Coronary artery (tissue), 2 donors: ENCODE results near the gene WIZ.

ENCODE experiments used
- DNase-seq: peaks from one replicate; pipeline ENCODE4 v3.0.0-alpha.2; 2017; ENCODE audit warnings: low spot score
- H3K27ac ChIP-seq, 2 donors: fragments of 200-600 bp; sonication (generic); one replicate each; pipeline ENCODE4 v1.5.1; 2016 to 2019
- H3K4me3 ChIP-seq: fragments of 200-600 bp; sonication (generic); 2 replicates; pipeline ENCODE4 v1.5.1; 2016; ENCODE audit warnings: mild to moderate bottlenecking, moderate library complexity
- TF ChIP-seq, protein P1 (sequence below): fragments of 200-600 bp; sonication (generic); IDR thresholded peaks from one replicate; pipeline ENCODE4 v1.5.1; 2019; ENCODE audit warnings: antibody characterized with exemption

The WIZ gene

DNA sequence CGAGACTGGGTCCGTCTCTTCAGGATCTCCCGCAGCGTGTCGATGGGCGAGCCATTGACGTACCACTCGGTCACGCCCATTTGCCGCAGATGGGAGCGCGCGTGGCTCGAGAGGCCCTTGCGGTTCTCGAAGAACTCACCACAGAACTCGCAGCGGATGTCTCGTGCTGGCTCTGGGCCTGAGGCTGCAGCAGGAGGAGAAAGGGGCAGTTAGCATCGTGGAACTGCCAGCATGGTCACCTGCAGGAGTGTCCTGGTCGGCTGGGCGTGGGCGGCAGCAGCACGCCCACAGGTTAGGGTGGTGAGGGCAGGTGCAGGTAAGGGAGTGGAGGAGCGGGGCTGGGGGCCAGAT lies 22.4 kb downstream of the WIZ start:
- Histone ChIP-seq H3K4me3 (no peak overlapping the region), H3K27ac (no peak overlapping the region)
- DNase-seq: no peak
- TF ChIP-seq, protein P1, sequence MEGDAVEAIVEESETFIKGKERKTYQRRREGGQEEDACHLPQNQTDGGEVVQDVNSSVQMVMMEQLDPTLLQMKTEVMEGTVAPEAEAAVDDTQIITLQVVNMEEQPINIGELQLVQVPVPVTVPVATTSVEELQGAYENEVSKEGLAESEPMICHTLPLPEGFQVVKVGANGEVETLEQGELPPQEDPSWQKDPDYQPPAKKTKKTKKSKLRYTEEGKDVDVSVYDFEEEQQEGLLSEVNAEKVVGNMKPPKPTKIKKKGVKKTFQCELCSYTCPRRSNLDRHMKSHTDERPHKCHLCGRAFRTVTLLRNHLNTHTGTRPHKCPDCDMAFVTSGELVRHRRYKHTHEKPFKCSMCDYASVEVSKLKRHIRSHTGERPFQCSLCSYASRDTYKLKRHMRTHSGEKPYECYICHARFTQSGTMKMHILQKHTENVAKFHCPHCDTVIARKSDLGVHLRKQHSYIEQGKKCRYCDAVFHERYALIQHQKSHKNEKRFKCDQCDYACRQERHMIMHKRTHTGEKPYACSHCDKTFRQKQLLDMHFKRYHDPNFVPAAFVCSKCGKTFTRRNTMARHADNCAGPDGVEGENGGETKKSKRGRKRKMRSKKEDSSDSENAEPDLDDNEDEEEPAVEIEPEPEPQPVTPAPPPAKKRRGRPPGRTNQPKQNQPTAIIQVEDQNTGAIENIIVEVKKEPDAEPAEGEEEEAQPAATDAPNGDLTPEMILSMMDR: no peak

DNA sequence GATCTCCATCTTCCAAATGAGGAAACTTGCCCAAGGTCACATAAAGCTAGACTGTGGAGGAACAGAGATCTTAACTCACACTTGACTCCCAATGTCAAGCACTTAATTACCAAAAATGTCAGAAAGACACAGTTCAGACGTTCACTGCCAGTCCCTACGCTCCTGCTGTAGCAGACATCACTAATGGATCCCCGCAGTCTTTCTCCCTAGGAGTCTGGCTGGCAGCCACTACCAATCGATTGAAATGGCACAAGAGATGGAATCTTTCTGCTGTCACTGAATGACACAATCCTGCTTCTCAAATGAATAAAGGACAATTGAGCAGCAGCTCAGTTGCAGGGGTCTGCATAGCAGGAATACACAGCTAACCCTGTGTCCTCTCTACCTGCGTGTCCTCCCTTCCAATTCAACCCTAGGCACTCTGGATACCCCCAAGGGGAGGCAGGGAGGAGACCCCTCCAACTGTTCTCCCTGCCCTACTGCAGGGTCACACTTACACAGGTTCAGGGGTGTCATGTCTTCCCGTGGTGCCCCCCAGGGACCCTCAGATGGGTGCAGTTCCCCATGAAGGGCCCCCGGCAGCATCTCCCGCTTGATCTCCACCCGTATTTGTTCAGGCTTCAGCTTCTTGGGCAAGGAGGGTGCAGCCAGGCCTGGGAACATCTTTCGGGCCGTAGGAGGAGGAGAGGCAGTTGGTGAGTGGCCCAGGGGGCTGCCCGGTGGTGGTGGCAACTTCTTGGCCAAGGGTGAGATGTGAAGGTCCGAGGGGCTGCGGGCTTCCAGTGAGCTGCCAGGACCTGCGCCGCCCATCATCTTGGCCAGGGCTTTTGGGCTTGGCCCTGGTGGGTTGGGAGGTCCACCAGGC lies 23.0 kb downstream of the WIZ start:
- H3K27ac ChIP-seq: no peak overlapping the region
- H3K4me3 ChIP-seq: no peak overlapping the region
- DNase-seq: no peak
- TF ChIP-seq, protein P1: no peak

DNA sequence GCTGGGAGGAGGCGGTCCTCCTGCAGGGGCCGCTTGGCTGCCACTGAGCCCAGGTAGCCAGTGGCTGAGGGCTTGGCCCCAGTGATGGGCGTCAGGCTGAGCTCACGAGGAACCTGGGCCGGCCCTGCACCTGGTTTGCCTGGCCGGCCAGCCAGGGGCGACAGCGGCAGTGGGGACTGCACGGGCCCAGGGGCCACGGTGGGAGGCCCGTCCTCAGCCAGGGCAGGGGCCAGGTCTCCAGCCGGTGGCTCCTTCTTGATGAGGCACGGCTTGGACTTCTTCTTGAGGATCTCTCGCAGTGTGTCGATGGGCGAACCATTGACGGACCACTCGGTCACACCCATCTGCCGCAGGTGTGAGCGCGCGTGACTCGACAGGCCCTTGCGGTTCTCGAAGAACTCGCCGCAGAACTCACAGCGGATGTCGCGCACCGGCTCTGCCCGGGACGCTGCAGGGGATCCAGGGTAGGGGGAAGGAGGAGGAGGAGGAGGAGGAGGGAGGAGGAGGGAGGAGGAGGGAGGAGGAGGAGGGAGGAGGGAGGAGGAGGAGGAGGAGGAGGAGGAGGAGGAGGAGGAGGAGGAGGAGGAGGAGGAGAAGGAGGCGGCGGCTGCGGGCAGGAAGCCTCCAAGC lies 24.3 kb downstream of the WIZ start:
- no peak for DNase-seq
- TF ChIP-seq, protein P1: no peak
- Histone ChIP-seq H3K4me3 (no peak overlapping the region), H3K27ac (no peak overlapping the region)

DNA sequence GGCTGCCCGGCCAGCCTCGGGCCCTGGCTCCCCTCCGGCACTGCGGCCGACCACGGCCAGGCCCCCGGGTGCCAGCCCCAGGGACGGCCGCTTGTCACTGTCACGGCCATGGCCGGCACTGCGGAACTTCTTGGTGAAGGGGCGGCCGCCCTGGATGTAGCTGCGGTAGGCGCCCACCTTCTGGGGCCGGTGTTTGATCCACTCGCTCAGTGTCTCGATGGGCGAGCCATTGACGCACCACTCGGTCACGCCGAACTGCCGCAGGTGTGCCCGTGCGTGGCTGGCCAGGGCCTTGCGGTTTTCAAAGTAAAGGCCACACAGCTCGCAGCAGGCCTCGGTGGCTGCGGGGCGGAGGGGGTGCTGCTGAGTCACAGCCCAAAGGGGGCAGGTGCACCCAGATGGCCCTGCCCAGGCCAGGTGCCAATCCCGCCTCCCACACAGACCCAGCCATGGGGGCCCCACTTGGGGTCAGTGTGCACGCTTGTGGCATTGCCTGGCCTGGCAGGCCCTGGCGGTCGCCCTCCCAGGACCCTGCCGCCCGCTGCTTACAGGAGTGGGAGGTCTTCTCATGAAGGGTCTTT lies 25.0 kb downstream of the WIZ start:
- H3K4me3 ChIP-seq: no peak overlapping the region
- TF ChIP-seq, protein P1: no peak
- no peak overlapping the region for H3K27ac ChIP-seq
- no peak for DNase-seq

DNA sequence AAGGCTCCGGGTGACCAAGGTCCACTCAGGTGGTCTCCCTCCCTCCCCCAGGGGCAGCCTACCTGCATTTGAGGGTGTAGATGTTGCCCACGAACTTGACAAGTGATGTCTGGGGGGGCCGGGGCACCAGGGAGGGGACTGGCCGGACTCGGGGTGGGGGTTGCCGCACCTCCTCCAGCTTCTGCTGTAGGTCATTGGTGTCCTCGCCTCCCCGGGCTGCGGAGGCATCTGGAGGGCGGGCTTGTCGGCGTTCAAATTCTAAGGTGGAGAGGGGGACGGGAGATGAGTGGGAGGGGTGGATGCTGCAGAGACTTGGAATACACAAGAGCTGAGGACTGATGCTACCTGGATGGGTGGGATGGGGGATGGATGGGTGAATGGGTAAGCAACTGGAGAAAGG lies 25.6 kb downstream of the WIZ start:
- Histone ChIP-seq H3K4me3 (no peak overlapping the region), H3K27ac (no peak overlapping the region)
- TF ChIP-seq, protein P1: no peak
- no peak for DNase-seq

DNA sequence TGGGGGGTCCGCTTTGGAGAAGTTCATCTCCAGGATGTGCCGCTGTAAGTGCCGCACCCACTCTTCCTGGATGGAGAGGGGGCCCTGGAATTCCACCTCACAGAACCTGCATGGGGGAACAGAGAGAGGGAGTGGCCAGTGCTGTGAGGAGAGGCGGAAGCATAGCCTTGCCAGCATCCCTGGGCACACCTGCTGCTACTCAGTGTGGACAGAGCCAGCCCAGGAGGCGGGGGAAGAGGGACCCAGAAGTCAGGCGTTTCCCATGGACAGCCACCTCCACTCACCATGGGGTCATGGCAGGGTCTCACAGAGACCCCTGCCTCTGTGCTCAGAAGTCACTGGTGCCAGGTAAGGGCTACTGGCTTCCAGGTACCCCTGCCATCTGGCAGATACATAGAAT lies 26.6 kb downstream of the WIZ start:
- Histone ChIP-seq H3K4me3 (no peak overlapping the region), H3K27ac (no peak overlapping the region)
- DNase-seq: no peak
- TF ChIP-seq, protein P1: no peak
